ENCODE measurements around the gene DHRS7. TPM values are rescaled to one million over a fixed set of nuclear protein-coding genes. Genes with fewer than 3 reads are reported as not detected.
"Not testable (repeated sequence)": the region's sequence is repeated elsewhere in the genome, so short reads cannot be mapped to it uniquely, and the experiment has no call there.

The DHRS7 gene
- polyA plus RNA-seq, 1 experiment: 38.0 TPM

DNA sequence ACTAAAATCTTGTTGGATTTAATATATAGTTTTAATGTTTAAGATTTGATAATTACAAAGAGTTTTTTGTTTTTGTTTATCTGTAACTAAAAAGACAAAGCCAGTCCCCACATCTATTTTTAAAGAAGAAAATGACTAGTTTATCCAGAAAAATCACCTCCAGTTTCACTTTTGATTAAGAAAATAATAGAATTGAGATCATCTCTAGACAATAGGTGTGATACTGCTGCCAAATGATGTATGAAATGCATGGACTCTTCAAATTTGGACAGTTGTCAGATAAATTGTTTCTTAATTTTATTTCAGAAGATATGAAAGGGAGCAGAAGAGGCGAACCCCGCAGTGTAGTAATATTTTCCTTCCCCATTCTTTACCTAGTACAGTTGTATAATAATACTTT, 53.5 kb downstream of the DHRS7 start:
- DNase-seq (ENCODE audit: low read depth): no peak
- no peaks in the 10 kb centered on the region for H3K27me3 ChIP-seq (ENCODE audit: control insufficient read depth, insufficient read depth, low read length)
- no peak overlapping the region for H3K4me3 ChIP-seq (ENCODE audit: low read depth, low read length)
- ChIA-PET POLR2A (no interaction called here), CTCF (interaction anchor here (1.2 kb wide), 1 partner anchor 15 kb away, joined by 3 read pairs; no protein-coding TSS in a partner anchor)
- TF ChIP-seq, protein P1, sequence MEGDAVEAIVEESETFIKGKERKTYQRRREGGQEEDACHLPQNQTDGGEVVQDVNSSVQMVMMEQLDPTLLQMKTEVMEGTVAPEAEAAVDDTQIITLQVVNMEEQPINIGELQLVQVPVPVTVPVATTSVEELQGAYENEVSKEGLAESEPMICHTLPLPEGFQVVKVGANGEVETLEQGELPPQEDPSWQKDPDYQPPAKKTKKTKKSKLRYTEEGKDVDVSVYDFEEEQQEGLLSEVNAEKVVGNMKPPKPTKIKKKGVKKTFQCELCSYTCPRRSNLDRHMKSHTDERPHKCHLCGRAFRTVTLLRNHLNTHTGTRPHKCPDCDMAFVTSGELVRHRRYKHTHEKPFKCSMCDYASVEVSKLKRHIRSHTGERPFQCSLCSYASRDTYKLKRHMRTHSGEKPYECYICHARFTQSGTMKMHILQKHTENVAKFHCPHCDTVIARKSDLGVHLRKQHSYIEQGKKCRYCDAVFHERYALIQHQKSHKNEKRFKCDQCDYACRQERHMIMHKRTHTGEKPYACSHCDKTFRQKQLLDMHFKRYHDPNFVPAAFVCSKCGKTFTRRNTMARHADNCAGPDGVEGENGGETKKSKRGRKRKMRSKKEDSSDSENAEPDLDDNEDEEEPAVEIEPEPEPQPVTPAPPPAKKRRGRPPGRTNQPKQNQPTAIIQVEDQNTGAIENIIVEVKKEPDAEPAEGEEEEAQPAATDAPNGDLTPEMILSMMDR (IDR thresholded peaks at IDR 0.05; ENCODE audit: insufficient read depth, low read depth, low read length): no peak
- H3K36me3 ChIP-seq (ENCODE audit: control insufficient read depth, insufficient read depth, low read length): no peaks in the 10 kb centered on the region; the same call in 1 of the 2 replicates

DNA sequence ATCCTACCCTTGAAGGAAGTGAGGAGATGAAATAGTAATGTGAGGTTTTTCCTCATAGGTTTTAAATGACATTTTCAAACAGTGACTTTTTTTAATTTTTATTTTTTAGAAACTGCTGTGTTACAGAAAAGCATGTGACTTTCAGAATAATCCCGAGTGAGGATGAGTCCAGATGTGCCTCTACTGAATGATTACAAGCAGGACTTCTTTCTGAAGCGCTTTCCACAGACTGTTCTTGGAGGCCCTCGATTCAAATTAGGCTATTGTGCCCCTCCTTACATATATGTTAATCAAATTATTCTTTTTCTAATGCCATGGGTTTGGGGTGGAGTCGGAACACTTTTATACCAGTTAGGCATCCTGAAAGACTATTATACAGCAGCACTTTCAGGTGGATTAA, 57.7 kb downstream of the DHRS7 start:
- Histone ChIP-seq H3K27me3 (ENCODE audit: control insufficient read depth, insufficient read depth, low read length) (no peaks in the 10 kb centered on the region), H3K36me3 (ENCODE audit: control insufficient read depth, insufficient read depth, low read length) (no peaks in the 10 kb centered on the region; the same call in 1 of the 2 replicates), H3K4me3 (ENCODE audit: low read depth, low read length) (no peak overlapping the region)
- no peak for DNase-seq (ENCODE audit: low read depth)
- POLR2A ChIA-PET: no interaction called here
- TF ChIP-seq, protein P1 (IDR thresholded peaks at IDR 0.05; ENCODE audit: insufficient read depth, low read depth, low read length): no peak
- CTCF ChIA-PET: no interaction called here

DNA sequence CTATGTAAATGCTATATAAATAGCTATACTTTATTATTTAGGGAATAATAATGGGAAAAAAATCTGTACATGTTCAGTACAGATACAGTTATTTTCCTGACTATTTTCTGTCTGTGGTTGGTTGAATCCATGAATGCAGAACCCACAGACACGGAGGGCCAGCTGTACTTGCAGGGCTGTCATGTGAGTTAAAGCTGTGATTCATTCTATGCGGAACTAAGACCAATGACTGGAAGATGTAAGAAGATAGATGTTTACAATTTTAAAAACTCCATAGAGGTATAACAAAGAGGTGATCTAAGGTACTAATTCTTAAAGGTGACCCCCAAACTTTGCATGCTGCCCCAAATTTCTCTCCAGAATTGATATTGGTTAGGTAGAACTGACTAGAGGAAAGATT, 58.9 kb downstream of the DHRS7 start:
- no peak for DNase-seq (ENCODE audit: low read depth)
- POLR2A ChIA-PET: no interaction called here
- H3K36me3 ChIP-seq (ENCODE audit: control insufficient read depth, insufficient read depth, low read length): no peaks in the 10 kb centered on the region; the same call in 1 of the 2 replicates
- TF ChIP-seq, protein P1 (IDR thresholded peaks at IDR 0.05; ENCODE audit: insufficient read depth, low read depth, low read length): no peak
- H3K4me3 ChIP-seq (ENCODE audit: low read depth, low read length): no peak overlapping the region
- CTCF ChIA-PET: interaction anchor here (1.7 kb wide), 1 partner anchor 10 kb away, joined by 4 read pairs; no protein-coding TSS in a partner anchor
- H3K27me3 ChIP-seq (ENCODE audit: control insufficient read depth, insufficient read depth, low read length): no peaks in the 10 kb centered on the region

DNA sequence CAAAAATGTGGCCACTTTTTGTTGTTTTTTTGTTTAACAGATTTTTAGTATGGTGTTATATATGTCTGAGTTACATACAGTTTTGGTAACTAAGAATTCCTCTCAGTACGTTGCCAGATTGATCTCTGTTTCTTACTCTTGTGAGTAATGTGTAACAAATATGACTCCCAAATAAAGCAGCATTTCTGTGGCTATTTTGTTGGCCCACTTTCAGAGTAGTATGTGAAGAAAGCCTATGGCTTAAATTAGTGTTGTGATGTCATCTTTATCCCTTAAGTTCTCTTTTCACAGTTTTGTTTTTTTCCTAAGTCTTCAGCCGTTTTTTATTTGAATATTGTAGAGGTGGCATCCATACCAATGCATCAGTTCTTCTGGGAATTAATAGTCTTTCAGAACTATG, 62.8 kb downstream of the DHRS7 start:
- H3K36me3 ChIP-seq (ENCODE audit: control insufficient read depth, insufficient read depth, low read length): peaks cover 1% of the 10 kb centered on the region; the same call in 1 of the 2 replicates
- POLR2A ChIA-PET: no interaction called here
- no peaks in the 10 kb centered on the region for H3K27me3 ChIP-seq (ENCODE audit: control insufficient read depth, insufficient read depth, low read length)
- DNase-seq (ENCODE audit: low read depth): no peak
- TF ChIP-seq, protein P1 (IDR thresholded peaks at IDR 0.05; ENCODE audit: insufficient read depth, low read depth, low read length): no peak
- H3K4me3 ChIP-seq (ENCODE audit: low read depth, low read length): no peak overlapping the region
- CTCF ChIA-PET: no interaction called here

DNA sequence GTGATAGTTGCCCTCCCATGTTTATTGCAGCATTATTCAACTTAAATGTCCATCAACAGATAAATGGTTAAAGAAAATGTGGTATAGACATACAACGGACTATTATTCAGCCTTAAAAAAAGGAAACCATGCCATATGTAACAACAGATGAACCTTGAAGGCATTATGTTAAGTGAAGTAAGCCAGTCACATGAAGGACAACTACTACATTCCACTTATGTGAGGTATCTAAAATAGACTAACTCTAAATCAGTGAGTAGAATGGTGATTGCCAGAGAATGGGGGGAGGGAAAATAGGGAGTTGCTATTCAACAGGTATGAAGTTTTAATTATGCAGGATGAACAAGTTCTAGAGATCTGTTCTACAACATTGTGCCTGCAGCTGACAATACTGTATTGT, 63.4 kb downstream of the DHRS7 start:
- DNase-seq (ENCODE audit: low read depth): no peak
- POLR2A ChIA-PET: no interaction called here
- peaks cover 1% of the 10 kb centered on the region; the same call in 1 of the 2 replicates for H3K36me3 ChIP-seq (ENCODE audit: control insufficient read depth, insufficient read depth, low read length)
- CTCF ChIA-PET: no interaction called here
- H3K4me3 ChIP-seq (ENCODE audit: low read depth, low read length): no peak overlapping the region
- H3K27me3 ChIP-seq (ENCODE audit: control insufficient read depth, insufficient read depth, low read length): no peaks in the 10 kb centered on the region
- TF ChIP-seq, protein P1 (IDR thresholded peaks at IDR 0.05; ENCODE audit: insufficient read depth, low read depth, low read length): no peak

DNA sequence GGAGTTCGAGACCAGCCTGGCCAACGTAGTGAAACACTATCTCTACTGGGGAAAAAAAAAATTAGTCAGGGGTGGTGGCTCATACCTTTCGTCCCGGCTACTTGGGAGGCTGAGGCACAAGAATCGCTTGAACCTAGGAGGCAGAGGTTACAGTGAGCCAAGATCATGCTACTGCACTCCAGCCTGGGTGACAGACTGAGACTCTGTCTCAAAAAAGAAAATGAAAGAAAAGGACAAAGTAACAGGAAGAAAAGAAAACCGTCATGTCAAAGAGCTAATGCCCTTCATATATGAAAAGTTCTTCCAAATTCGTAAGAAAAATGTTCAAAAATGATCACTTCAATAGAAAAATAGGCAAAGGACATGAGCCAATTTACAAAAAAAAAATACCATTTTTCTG, 65.3 kb downstream of the DHRS7 start:
- CTCF ChIA-PET; H3K4me3 ChIP-seq (ENCODE audit: low read depth, low read length); POLR2A ChIA-PET; H3K27me3 ChIP-seq (ENCODE audit: control insufficient read depth, insufficient read depth, low read length); H3K36me3 ChIP-seq (ENCODE audit: control insufficient read depth, insufficient read depth, low read length); DNase-seq (ENCODE audit: low read depth): not testable (repeated sequence)

All from BJ (cell line).